HL-60 (cell line): ENCODE measurements around the gene OR4K13.

Experiments
- GABPA ChIP-seq: IDR thresholded peaks from 2 replicates; pipeline ENCODE4 v1.6.1; 2012; ENCODE audit warnings: low read depth
- POLR2AphosphoS5 ChIP-seq: IDR thresholded peaks from 2 replicates; pipeline ENCODE4 v1.6.1; 2012; ENCODE audit warnings: low read depth
- TF ChIP-seq, protein P1 (sequence below): IDR thresholded peaks from one replicate; pipeline ENCODE4 v1.5.1; 2011; ENCODE audit warnings: low read length, control low read depth, inconsistent platforms; ENCODE audit not compliant: insufficient read depth
- TF ChIP-seq, protein P2 (sequence below): IDR thresholded peaks from 2 replicates; pipeline ENCODE4 v1.6.1; 2012; ENCODE audit warnings: low read depth; ENCODE audit not compliant: insufficient replicate concordance

DNA sequence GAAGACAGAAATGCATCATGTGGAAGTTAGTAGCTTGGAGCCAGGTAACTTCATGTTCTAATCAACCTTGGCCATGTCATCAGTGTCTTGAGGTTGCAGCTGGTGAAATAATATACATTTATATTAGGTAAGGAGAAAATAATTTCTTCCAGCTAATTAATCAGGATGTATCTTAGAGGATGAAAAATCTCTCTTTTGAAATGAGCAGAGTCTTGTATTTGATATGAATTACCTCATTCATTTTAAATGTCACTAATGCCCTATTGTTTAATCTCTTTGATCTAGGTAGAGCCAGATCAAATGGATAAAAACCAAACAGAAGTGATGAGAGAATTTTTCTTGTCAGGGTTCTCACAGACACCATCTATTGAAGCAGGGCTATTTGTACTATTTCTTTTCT is 34.0 kb downstream of the OR4K13 start, which contains the start of gene OR4Q2:
- TF ChIP-seq, protein P1, sequence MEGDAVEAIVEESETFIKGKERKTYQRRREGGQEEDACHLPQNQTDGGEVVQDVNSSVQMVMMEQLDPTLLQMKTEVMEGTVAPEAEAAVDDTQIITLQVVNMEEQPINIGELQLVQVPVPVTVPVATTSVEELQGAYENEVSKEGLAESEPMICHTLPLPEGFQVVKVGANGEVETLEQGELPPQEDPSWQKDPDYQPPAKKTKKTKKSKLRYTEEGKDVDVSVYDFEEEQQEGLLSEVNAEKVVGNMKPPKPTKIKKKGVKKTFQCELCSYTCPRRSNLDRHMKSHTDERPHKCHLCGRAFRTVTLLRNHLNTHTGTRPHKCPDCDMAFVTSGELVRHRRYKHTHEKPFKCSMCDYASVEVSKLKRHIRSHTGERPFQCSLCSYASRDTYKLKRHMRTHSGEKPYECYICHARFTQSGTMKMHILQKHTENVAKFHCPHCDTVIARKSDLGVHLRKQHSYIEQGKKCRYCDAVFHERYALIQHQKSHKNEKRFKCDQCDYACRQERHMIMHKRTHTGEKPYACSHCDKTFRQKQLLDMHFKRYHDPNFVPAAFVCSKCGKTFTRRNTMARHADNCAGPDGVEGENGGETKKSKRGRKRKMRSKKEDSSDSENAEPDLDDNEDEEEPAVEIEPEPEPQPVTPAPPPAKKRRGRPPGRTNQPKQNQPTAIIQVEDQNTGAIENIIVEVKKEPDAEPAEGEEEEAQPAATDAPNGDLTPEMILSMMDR, result no peak
- TF ChIP-seq POLR2AphosphoS5 (no peak), GABPA (no peak)
- TF ChIP-seq, protein P2, sequence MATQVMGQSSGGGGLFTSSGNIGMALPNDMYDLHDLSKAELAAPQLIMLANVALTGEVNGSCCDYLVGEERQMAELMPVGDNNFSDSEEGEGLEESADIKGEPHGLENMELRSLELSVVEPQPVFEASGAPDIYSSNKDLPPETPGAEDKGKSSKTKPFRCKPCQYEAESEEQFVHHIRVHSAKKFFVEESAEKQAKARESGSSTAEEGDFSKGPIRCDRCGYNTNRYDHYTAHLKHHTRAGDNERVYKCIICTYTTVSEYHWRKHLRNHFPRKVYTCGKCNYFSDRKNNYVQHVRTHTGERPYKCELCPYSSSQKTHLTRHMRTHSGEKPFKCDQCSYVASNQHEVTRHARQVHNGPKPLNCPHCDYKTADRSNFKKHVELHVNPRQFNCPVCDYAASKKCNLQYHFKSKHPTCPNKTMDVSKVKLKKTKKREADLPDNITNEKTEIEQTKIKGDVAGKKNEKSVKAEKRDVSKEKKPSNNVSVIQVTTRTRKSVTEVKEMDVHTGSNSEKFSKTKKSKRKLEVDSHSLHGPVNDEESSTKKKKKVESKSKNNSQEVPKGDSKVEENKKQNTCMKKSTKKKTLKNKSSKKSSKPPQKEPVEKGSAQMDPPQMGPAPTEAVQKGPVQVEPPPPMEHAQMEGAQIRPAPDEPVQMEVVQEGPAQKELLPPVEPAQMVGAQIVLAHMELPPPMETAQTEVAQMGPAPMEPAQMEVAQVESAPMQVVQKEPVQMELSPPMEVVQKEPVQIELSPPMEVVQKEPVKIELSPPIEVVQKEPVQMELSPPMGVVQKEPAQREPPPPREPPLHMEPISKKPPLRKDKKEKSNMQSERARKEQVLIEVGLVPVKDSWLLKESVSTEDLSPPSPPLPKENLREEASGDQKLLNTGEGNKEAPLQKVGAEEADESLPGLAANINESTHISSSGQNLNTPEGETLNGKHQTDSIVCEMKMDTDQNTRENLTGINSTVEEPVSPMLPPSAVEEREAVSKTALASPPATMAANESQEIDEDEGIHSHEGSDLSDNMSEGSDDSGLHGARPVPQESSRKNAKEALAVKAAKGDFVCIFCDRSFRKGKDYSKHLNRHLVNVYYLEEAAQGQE, result no peak
